Measurements from ENCODE around the gene LRRC25. TPM values are rescaled to one million over a fixed set of nuclear protein-coding genes. Genes with fewer than 3 reads are reported as not detected.
A peak's percentile ranks its signal among the peaks of the same experiment; 100 is the strongest.

LRRC25 gene
- total and polyA plus RNA-seq, 3 donors from 2014 or later = 1.6 to 4.0 (median 3.4) TPM

DNA sequence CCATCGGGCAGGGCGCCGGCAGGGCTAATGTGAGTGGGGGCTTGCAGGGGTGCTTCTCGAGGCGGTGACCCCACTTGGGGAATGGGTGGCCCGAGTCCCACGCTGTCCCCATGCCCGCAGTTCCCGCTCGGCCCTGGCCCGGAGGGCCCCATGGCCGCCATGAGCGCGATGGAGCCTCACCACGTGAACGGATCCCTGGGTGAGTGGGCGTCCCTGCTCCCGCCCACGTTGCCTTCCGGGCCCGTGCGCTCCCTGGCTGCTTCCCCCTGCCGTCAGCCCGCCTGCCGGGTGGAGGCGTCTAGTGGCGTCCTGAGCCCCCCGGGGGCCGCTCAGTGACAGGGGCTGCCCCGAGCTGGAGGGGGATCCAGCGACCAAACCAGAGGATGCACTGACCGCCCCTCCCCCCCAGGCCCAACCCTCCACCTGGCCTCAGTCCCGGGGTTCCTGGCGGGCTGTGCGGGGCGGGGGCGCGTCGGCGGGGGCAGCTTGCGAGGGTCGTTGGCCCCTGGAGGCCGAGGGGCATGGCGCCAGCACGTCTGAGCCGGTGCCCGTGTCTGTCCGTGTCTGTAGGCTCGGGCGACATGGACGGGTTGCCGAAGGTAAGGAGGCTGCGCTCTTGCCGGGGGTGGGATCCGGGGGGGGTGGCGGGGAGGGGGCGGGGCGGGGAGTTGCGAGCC lies 35.7 kb upstream of the LRRC25 start:
- TF ChIP-seq POLR2A (IDR thresholded peaks at IDR 0.05) = no peak
- TF ChIP-seq, protein P1, sequence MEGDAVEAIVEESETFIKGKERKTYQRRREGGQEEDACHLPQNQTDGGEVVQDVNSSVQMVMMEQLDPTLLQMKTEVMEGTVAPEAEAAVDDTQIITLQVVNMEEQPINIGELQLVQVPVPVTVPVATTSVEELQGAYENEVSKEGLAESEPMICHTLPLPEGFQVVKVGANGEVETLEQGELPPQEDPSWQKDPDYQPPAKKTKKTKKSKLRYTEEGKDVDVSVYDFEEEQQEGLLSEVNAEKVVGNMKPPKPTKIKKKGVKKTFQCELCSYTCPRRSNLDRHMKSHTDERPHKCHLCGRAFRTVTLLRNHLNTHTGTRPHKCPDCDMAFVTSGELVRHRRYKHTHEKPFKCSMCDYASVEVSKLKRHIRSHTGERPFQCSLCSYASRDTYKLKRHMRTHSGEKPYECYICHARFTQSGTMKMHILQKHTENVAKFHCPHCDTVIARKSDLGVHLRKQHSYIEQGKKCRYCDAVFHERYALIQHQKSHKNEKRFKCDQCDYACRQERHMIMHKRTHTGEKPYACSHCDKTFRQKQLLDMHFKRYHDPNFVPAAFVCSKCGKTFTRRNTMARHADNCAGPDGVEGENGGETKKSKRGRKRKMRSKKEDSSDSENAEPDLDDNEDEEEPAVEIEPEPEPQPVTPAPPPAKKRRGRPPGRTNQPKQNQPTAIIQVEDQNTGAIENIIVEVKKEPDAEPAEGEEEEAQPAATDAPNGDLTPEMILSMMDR (IDR thresholded peaks at IDR 0.05) = no peak
- intact Hi-C loops (cut with DNase I; ENCODE audit: low total_unique reads) = no loop called here
- no peaks in the 10 kb centered on the region for H3K9me3 ChIP-seq
- DNase-seq = no peak
- peaks cover 37% of the 10 kb centered on the region for H3K4me1 ChIP-seq
- H3K36me3 ChIP-seq (ENCODE audit: low read depth, missing control alignments) = no peaks in the 10 kb centered on the region
- peak overlapping the region; percentile 68 to 82 for H3K27ac ChIP-seq
- 0 to 16% methylated on average over 3 to 33 of the region's 59 CpGs for WGBS, 2 donors
- no peaks in the 10 kb centered on the region for H3K27me3 ChIP-seq
- H3K4me3 ChIP-seq = peak overlapping the region; percentile 39 to 47

DNA sequence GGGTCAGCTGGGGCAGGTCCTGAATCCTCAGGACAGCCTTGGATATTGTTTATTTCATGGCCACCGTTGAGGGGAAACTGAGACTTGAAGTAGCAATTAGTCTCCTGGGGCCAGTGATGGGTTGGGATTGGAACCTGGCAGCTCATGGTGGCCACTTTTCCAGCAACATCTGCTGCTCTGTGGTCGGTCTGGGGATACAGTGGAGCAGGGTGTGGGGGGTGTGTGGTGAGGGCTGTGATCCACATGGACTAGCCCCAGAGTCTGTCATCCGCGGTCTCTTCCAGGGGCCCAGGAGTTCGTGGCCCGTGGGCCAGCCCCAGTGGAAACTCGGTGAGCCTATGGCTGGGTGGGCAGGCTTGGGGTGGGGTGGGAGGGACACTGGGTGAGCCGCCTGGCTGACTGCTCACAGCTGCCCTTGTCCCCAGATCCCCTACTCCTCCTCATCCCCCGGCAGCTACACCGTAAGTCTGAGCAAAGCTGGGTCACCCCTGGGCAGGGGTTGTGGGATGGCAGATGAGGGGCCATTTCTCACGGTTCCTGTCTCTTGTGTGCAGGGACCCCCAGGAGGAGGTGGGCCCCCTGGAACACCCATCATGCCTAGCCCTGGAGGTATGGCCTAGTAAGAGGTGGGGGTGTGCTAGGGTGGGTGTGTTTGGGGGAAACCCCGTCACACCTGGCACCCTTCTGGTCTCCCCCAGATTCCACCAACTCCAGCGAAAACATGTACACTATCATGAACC lies 35.0 kb upstream of the LRRC25 start:
- DNase-seq = no peak

DNA sequence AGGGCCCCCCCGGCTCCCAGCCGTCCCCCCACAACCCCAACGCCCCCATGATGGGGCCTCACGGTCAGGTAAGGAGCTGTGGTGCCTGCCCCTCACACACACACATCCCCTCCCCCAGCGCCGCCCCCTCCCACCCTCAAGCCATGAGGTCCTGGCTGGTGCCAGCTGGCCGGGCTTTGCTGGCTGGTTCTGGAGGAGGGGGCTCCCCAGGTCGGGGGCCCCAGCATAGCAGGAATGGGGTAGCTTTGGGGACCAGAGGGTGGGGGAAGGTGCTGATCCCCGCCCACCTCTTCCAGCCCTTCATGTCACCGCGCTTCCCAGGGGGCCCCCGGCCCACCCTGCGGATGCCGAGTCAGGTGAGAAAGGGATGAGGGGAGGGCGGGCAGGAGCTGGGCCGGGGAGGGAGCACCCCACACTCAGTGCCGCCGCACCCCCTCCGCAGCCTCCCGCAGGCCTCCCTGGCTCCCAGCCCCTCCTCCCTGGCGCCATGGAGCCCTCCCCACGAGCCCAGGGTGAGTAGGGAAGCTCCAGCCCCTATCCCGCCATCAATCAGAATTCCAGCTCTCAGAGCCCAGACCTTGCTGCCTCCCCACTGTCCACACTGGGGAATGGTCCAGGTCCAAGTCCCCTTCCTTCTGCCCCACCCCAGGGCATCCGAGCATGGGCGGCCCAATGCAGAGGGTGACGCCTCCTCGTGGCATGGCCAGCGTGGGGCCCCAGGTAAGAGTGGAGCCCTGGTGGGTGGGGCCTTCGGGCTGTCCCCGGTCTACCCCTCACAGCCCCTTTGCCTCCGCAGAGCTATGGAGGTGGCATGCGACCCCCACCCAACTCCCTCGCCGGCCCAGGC lies 34.2 kb upstream of the LRRC25 start:
- Histone ChIP-seq H3K27me3 (no peaks in the 10 kb centered on the region), H3K36me3 (ENCODE audit: low read depth, missing control alignments) (no peaks in the 10 kb centered on the region), H3K9me3 (no peaks in the 10 kb centered on the region), H3K27ac (no peak overlapping the region), H3K4me3 (no peak overlapping the region), H3K4me1 (peaks cover 52% of the 10 kb centered on the region)
- intact Hi-C loops (cut with DNase I; ENCODE audit: low total_unique reads) = no loop called here
- 61 to 78% methylated on average over 3 to 26 of the region's 34 CpGs for WGBS, 2 donors
- TF ChIP-seq, protein P1 (IDR thresholded peaks at IDR 0.05) = no peak
- TF ChIP-seq POLR2A (IDR thresholded peaks at IDR 0.05) = no peak
- DNase-seq = no peak

More for the DNA sequence above, 35.0 kb upstream of the LRRC25 start:
- intact Hi-C loops (cut with DNase I; ENCODE audit: low total_unique reads) = no loop called here
- no peaks in the 10 kb centered on the region for H3K9me3 ChIP-seq
- H3K4me3 ChIP-seq = no peak overlapping the region
- no peak for TF ChIP-seq POLR2A (IDR thresholded peaks at IDR 0.05)
- TF ChIP-seq, protein P1 (IDR thresholded peaks at IDR 0.05) = no peak
- 25 to 64% methylated on average over 4 to 13 of the region's 13 CpGs for WGBS, 2 donors
- no peaks in the 10 kb centered on the region for H3K27me3 ChIP-seq
- H3K27ac ChIP-seq = peak overlapping the region; percentile 68 to 82
- H3K4me1 ChIP-seq = peaks cover 44% of the 10 kb centered on the region
- no peaks in the 10 kb centered on the region for H3K36me3 ChIP-seq (ENCODE audit: low read depth, missing control alignments)

DNA sequence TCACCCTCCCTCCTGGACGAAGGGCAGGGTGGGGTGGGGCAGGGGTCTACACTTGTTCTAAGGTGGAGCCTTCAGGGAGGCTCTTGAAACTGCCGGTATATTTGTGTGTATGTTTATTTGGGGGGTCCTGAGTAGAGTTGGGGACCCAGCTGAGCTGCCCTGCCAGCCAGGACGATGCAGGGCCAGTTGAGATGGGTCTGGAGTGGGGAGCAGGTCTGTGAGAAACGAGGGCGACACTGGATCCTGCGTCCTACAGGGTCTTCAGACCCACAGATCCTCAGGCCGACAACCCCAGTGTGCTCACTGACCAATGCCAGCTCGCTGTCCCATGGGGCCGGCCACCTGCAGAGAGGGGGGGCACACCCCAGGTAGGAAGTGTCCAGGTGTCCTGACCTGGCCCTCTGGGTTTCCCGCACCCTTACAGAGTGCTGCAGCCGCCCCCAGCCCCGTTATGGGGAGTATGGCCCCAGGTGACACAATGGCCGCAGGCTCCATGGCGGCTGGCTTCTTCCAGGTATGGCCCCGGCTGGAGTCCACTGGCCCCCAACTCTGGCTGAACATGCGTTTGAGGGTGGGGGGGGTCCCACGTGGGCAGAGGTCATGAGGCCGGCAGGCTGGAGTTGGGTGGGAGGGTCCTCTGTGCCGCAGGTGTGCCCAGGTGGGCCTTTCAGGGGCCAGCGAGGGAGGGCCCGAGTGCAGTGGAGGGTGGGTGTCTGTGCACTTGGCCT lies 33.2 kb upstream of the LRRC25 start:
- Histone ChIP-seq H3K36me3 (ENCODE audit: low read depth, missing control alignments) (no peaks in the 10 kb centered on the region), H3K4me3 (no peak overlapping the region), H3K27ac (no peak overlapping the region), H3K27me3 (no peaks in the 10 kb centered on the region), H3K4me1 (peaks cover 62% of the 10 kb centered on the region), H3K9me3 (no peaks in the 10 kb centered on the region)
- no peak for DNase-seq
- WGBS, 2 donors = 84 to 100% methylated on average over 4 to 21 of the region's 21 CpGs
- intact Hi-C loops (cut with DNase I; ENCODE audit: low total_unique reads) = no loop called here
- TF ChIP-seq POLR2A (IDR thresholded peaks at IDR 0.05) = no peak
- TF ChIP-seq, protein P1 (IDR thresholded peaks at IDR 0.05) = no peak
